Ammon's horn (tissue), 1 donor: ENCODE data around the gene SCMH1.
A peak's percentile ranks its signal among the peaks of the same experiment; 100 is the strongest.

Experiments used
- DNase-seq: peaks from one replicate; pipeline ENCODE4 v3.0.0-alpha.2; 2016; ENCODE audit warnings: low spot score

The SCMH1 gene

GRCh38 chr1:41097105-41097504 is 145.0 kb downstream of the SCMH1 start:
- DNase-seq: no peak

DNA sequence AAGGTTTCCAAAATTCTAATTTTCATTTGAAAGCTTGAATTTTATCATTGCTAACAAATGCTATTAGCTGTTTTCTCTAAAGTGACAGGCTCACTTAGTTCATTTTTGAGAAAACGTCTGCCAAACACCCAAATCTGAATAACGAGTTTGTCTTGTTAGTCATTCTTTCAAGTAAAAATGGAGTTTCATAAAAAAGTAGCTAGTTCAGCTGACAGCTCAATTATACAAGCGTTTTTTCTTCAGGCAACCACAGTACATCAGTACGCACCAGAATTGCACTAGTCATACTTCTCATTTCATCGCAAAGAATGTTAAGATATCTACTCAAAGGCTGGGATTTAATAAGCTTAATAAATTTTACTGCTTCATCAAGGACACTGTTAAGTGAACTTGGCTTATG is 148.3 kb downstream of the SCMH1 start:
- DNase-seq: no peak

- no peak for DNase-seq
These were observed 155.2 kb downstream of the SCMH1 start for GRCh38 chr1:41086921-41087320.

DNA sequence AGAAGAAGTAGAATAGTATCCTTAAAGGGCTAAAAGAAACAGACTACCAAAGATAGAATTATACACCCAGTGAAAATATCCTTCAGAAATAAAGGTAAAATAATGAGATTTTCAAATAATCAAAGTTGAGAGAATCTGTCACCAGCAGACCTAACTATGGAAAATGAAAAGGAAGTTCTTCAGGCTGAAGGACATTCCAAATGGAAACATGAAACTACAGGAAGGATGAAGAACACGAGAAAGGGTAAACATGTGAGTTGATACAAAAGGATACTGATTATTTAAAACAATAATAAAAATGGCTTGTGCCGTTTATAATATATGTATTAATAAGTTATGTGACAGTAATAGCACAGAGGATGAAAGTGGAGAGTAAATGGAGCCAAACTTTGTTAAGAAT is 163.5 kb downstream of the SCMH1 start:
- DNase-seq: no peak

DNA sequence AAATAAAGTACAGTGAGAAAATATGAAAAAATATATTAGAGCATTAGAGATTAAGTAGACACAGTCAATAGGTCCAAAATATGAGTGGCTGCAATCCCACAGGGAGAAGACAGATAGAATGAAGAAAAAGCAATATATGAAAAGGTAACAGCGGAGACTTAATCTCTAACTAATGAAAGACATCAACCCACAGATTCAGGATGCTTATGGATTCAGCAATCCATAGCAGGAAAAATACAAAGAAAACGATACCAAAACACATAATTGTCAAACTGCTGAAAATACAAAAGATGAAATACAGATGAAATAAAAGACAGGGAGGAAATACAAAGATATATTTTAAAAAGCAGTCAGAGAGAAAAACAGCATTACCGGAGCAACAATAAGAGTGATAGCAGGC is 163.9 kb downstream of the SCMH1 start:
- no peak for DNase-seq

GRCh38 chr1:41073971-41074370 is 168.1 kb downstream of the SCMH1 start:
- no peak for DNase-seq

GRCh38 chr1:41072051-41072450 is 170.1 kb downstream of the SCMH1 start:
- no peak for DNase-seq

DNA sequence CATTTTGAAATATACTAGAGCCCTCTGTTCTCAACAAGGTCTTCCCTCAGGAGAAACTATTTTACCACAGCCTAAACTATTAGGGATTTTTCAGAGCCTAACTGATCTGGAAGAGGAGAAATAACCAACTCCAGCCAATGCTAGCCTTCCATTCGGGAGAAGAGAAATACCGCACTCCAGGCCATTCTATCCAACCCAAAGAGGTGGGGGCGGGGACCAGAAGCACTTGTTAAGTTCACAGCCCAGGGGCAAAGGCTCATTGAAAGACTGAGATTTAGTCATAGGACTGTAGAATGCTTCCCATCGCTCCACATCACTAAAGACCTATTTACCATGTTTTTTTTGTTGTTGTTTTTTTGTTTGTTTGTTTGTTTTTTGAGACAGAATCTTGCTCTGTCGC is 185.2 kb downstream of the SCMH1 start:
- DNase-seq: no peak

DNA sequence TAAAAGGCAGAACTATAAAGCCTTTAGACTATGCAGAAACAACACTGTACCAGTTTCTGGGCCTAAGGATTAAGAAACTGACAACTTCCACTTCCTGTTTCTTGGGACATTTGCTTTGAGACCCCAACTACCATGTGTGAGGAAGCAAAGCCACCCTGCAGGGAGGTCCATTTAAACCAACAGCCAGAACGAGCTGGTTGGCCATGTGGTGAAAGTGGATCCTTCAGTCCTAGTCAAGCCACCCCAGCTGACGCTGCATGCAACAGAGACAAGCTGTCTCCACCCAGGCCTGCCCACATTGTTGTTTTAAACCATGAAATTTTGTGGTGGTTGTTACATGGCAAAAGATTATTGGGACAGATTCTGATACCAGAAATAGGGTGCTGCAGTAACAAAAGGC is 188.8 kb downstream of the SCMH1 start:
- peak; percentile 42 for DNase-seq

DNA sequence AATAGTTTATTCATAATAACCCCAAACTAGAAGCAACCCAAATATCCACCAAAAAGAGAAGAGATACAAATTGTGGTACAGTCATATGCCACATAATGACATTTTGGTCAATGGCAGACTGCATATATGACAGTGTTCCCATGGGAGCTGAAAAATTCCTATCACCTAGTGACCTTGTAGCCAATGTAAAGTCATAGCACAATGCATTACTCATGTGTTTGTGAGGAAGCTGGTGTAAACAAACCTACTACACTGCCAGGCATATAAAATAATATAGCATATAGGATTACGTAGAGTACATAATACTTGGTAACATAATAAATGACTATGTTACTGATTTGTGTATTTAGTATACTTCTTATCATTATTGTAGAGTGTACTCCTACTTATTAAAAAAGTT is 191.1 kb downstream of the SCMH1 start:
- DNase-seq: no peak

DNA sequence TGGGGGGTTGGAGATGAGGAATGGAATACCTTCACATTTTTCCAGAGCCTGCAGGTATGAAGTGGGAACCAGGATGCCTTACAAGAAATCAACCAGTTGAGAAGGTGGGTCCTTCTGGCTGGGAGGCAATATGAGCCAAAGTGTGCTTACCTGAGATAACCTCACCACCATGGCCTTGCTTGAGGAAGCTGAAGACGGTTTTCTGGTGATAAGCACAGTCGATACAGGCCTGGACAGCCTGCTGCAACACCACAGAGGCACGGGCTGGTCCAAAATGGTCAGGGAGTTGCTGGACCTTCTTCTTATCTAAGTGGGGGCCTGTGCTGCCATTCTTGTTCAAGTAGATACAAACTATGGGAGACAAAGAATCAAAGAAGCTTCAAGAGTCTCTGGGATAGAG is 193.6 kb downstream of the SCMH1 start:
- no peak for DNase-seq

DNA sequence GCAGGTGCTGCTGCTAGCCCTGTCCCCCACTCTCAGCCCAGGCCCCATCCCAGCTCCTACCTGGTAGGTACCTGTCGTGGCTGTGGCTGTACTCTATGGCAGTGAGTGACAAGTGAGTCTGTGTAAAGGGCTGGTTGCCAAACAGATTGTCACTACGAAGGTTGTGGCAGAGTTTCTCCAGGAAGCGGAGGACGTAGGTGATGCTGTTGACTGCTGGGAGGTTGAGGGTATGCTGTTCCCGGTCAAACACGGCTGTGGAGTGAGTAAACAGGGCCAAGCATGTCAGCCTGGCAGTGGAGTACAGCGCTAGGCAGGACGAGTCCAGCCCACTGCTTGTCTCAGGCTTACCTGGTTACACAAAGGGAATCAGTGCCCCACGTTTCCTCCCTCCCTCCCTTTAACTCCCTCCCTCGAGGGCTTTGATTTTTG is 195.7 kb downstream of the SCMH1 start:
- no peak for DNase-seq

DNA sequence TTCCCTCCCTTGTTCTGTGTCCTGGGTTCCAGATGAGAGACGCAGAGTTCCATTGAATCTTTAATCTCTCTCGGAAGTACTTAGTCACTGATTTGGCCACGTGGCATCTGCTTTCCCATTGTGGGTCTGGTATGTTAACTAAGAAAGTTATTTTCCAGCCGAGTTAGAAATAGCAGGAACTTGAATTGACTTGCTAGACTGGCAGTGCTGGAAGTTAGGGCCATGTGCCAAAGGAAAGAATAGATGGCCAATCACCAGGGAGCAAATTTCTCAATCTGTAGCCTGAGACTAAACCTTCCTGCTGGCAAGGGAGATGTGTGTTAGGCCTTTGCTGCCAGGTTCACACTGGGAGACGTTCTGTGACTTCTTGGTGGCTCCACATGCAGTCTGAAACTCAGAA is 196.4 kb downstream of the SCMH1 start:
- peak; percentile 40 for DNase-seq

GRCh38 chr1:41044187-41044586 is 197.9 kb downstream of the SCMH1 start:
- no peak for DNase-seq

DNA sequence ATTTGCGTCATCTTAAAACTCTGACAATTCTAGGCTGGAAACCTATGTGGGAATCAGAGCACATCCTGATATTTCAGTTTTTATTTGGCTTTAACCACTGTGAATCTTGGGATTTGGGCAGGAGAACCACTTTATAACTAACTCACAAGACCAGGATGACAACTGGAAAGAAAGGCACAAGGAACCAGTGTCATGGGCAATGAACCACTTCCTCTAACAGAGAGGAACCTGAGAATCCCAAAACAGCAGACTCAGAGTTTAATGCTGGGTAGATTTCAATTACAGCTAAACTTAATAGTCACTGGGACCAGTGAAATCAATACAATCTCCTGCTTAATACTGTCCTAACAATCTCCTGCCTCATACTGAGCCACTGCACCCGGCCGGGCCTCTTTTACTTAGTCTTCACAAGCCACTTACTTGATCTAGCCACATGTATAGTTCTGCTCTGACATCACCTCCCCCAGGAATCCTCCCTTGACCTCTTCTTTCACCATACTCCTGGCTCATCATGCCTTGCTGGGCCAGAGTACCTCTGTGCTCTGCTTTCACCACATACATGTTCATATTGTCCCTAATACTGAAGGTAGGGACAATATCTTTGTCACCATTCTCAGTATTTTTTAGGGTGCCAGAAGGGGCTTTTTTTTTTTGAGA is 200.4 kb downstream of the SCMH1 start:
- no peak for DNase-seq

GRCh38 chr1:41038110-41038509 is 204.0 kb downstream of the SCMH1 start:
- DNase-seq: no peak

DNA sequence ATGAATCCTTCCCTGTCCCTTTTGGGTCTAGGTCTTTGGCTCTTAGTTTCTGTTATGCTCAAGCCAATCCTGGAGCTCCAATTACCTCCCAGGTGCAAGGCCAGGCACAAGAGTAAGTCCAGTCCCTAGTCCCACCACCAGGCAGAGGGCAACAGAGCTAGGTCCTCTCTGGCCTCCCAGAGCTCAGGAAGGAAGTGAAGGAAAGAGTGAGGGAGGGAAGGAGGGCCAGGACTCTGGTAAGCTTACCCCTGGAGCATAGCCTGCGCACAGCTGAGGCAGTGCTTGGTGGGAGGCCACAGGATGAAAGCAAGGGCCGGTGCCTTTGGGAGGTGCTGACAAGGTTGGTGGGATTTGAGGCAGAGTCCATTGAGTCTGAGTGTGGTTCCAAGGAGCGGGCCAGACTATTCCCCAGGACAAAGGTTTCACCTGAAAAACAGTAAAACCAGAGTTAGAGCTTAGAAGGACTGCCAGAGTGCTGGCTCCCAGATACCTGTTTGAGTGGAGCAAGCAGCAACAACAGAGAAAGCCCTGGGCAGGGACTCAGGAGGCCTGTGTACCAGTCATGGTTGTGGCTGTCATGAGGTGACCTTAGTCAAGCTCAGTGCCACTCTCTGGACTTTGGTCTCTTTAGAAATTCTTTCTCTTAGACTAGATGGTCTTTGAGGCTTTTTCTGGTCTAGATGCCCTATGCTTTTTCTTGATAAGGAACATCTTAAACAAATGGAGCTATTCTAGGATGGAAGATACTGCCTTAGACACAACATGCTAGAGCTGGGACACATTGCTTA is 204.8 kb downstream of the SCMH1 start:
- no peak for DNase-seq

DNA sequence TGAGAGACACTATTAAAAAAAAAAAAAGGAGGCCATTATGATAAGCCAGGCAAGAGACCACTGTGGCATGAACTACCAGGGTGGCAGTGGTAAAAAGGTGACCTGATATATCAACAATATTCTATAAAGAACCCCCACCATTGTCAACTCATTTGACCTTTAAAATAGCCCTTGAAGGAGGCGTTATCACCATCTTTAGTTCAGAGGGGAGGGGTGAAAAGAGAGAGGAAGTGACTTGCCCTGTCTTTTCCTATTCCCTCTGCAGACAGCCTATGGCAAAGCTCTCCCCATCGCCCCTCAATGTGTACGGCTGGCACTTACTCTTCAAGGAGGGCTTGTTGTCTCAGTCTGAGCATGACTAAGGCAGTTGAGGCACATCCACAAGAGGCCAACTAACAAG is 208.8 kb downstream of the SCMH1 start:
- no peak for DNase-seq

DNA sequence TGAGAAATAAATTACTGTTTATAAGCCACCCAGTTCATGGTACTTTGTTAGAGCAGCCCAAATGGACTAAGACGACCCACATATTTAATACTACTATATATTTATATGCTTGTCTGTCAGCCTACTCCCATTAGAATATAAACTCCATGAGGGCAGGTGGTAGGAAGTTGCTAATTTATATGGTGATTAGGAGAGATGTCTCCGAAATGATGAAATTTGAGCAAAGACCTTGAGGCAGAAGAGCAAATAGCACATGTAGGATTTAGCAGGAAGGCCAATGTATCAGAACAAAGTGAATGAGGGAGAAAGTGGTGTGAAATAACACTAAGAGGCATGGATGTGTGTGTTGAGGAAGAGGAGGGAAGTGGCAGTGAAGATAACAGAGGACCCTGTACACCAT is 210.0 kb downstream of the SCMH1 start:
- no peak for DNase-seq

DNA sequence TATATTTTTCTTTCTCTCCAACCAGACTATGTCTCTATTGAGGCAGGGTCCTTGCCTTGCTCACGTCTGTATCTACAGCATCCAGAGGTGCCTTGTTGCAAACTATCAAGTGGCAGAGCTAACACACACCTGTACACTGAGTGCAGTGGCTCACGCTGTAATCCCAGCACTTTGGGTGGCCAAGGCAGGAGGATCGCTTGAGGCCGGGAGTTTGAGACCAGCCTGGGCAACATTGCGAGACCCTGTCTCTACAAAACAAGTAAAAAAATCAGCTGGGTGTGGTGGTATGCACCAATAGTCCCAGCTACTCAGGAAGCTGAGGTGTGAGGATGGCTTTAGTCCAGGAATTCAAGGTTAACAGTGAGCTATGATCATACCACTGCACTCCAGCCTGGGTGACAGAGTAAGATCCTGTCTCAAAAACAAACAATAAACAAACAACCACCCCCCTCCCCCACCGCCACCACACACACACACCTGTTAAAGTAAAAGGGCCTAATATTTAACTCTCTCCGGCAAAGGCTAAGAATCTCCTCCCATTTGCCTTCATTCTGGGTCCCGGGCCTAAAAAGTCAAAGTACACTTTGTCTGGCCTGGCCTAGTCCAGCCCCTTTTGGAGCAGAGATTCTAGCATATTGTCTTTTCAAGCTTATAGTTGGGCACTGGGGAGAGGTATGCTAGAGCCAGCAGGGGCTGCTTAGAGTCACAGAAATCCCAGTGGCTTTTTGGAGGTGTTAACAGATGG is 211.1 kb downstream of the SCMH1 start:
- DNase-seq: no peak

DNA sequence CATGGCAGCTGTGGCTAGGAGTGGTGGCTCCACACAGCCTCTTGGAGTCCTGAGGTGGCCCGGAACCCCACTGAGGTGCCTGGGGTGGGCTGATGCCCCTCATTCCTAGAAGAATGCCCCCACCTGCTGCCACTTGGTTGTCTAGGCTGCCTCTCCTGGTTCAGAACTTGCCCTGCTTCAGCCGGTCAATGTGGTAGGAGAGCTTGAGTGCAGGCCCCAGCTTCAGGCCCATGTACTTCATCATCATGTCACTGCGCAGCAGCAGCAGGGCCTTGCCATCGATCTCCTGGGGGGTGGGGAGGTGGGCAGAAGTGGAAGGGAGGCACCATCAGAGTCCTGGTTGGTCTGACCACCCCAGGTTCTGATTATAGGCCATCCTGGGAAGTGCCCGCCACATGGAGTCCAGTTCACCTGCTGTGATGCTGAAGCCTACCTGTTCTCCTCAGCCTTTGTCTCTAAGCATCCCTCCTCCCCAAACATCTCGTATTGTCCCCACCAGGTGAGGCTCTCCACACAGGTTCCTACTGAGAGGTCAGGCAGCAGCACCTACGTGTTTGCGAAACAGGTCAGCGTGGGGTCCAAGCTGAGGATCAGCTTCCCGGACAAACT is 214.0 kb downstream of the SCMH1 start:
- no peak for DNase-seq

- DNase-seq: no peak
These were observed 215.9 kb downstream of the SCMH1 start for GRCh38 chr1:41025979-41026819.
